Measurements from ENCODE around the gene SLC25A13.

GRCh38 chr7:96085953-96086352 is 235.9 kb downstream of the SLC25A13 start:
- no peak for TF ChIP-seq CTCF (conservative IDR thresholded peaks at IDR 0.05 in 1 of 2, IDR thresholded peaks at IDR 0.05 in 1 of 2; ENCODE audit: low read depth in 1 of 2, low read length in 2 of 2)
- TF ChIP-seq EZH2 (IDR thresholded peaks at IDR 0.05; ENCODE audit: low read length, missing control alignments) = no peak
